ENCODE measurements around the gene TMCC1.

TMCC1 gene

DNA sequence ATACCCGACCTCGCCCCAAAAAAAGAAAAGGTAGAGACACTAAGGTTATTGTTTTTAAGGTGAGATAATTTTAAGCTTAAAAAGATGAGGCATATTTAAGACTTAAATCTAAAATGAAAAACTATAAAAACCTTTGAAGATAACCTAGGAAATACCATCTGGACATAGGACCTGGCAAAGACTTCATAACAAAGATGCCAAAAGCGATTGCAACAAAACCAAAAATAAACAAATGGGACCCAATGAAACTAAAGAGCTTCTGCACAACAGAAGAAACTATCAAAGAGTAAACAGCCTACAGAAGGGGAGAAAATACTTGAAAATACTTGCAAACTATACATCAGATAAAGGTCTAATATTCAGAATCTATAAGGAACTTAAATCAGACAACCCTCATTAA, 80.9 kb downstream of the TMCC1 start:
- H3K4me3 ChIP-seq (replicated peaks; ENCODE audit: insufficient read depth, low read length): no peak overlapping the region
- H3K27ac ChIP-seq (replicated peaks): no peak overlapping the region
- no peak for DNase-seq (ENCODE audit: low read depth in 1 of 2, low spot score in 1 of 2)
- TF ChIP-seq POLR2AphosphoS5 (IDR thresholded peaks at IDR 0.05; ENCODE audit: low read depth) (no peak), SPI1 (IDR thresholded peaks at IDR 0.05; ENCODE audit: borderline replicate concordance, low read depth) (no peak), GABPA (IDR thresholded peaks at IDR 0.05; ENCODE audit: low read depth) (no peak)
- TF ChIP-seq, protein P1, sequence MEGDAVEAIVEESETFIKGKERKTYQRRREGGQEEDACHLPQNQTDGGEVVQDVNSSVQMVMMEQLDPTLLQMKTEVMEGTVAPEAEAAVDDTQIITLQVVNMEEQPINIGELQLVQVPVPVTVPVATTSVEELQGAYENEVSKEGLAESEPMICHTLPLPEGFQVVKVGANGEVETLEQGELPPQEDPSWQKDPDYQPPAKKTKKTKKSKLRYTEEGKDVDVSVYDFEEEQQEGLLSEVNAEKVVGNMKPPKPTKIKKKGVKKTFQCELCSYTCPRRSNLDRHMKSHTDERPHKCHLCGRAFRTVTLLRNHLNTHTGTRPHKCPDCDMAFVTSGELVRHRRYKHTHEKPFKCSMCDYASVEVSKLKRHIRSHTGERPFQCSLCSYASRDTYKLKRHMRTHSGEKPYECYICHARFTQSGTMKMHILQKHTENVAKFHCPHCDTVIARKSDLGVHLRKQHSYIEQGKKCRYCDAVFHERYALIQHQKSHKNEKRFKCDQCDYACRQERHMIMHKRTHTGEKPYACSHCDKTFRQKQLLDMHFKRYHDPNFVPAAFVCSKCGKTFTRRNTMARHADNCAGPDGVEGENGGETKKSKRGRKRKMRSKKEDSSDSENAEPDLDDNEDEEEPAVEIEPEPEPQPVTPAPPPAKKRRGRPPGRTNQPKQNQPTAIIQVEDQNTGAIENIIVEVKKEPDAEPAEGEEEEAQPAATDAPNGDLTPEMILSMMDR (IDR thresholded peaks at IDR 0.05; ENCODE audit: insufficient read depth, low read length): no peak
- TF ChIP-seq, protein P2, sequence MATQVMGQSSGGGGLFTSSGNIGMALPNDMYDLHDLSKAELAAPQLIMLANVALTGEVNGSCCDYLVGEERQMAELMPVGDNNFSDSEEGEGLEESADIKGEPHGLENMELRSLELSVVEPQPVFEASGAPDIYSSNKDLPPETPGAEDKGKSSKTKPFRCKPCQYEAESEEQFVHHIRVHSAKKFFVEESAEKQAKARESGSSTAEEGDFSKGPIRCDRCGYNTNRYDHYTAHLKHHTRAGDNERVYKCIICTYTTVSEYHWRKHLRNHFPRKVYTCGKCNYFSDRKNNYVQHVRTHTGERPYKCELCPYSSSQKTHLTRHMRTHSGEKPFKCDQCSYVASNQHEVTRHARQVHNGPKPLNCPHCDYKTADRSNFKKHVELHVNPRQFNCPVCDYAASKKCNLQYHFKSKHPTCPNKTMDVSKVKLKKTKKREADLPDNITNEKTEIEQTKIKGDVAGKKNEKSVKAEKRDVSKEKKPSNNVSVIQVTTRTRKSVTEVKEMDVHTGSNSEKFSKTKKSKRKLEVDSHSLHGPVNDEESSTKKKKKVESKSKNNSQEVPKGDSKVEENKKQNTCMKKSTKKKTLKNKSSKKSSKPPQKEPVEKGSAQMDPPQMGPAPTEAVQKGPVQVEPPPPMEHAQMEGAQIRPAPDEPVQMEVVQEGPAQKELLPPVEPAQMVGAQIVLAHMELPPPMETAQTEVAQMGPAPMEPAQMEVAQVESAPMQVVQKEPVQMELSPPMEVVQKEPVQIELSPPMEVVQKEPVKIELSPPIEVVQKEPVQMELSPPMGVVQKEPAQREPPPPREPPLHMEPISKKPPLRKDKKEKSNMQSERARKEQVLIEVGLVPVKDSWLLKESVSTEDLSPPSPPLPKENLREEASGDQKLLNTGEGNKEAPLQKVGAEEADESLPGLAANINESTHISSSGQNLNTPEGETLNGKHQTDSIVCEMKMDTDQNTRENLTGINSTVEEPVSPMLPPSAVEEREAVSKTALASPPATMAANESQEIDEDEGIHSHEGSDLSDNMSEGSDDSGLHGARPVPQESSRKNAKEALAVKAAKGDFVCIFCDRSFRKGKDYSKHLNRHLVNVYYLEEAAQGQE (IDR thresholded peaks at IDR 0.05; ENCODE audit: insufficient replicate concordance, low read depth): no peak
- H3K27me3 ChIP-seq (ENCODE audit: insufficient read depth, poor library complexity, severe bottlenecking): no peaks in the 10 kb centered on the region

DNA sequence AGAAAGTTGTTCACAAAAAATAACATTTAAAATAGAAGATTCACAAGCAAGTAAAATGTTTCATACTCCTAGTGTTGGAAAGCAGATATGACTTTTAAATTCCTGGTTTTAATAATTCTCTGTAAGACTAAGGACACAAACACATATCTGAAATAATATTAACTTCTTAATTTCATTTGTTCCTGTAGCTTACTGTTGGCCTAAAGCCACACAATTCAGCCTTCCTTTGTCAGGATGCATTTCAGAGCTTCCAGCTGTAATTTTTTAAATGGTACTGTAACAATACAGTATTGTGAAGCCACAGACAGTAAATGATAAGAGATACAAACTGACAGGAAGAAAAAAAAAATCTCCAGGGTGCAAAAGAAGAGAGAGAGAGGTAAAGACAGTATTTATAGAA, 84.2 kb downstream of the TMCC1 start:
- no peak for TF ChIP-seq SPI1 (IDR thresholded peaks at IDR 0.05; ENCODE audit: borderline replicate concordance, low read depth)
- TF ChIP-seq, protein P2 (IDR thresholded peaks at IDR 0.05; ENCODE audit: insufficient replicate concordance, low read depth): no peak
- TF ChIP-seq POLR2AphosphoS5 (IDR thresholded peaks at IDR 0.05; ENCODE audit: low read depth): no peak
- no peak for TF ChIP-seq GABPA (IDR thresholded peaks at IDR 0.05; ENCODE audit: low read depth)
- TF ChIP-seq, protein P1 (IDR thresholded peaks at IDR 0.05; ENCODE audit: insufficient read depth, low read length): no peak
- Histone ChIP-seq H3K4me3 (replicated peaks; ENCODE audit: insufficient read depth, low read length) (no peak overlapping the region), H3K27ac (replicated peaks) (no peak overlapping the region), H3K27me3 (ENCODE audit: insufficient read depth, poor library complexity, severe bottlenecking) (no peaks in the 10 kb centered on the region)
- no peak for DNase-seq (ENCODE audit: low read depth in 1 of 2, low spot score in 1 of 2)

DNA sequence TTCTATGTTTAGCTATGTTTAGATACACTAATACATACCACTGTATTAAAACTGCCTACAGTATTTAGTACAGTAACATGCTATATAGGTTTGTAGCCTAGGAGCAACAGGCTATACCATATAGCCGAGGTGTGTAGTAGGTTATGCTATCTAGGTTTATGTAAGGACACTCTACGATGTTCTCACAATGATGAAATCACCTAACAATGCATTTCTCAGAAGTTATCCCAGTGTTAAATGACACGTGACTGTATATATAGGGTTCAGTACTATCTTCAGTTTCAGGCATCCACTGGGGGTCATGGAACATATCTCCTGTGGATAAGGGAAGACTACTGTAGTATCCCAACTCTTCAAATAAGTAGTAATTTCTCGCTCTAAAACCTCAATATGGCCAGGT, 97.4 kb downstream of the TMCC1 start:
- Histone ChIP-seq H3K27me3 (ENCODE audit: insufficient read depth, poor library complexity, severe bottlenecking) (no peaks in the 10 kb centered on the region), H3K4me3 (replicated peaks; ENCODE audit: insufficient read depth, low read length) (no peak overlapping the region), H3K27ac (replicated peaks) (no peak overlapping the region)
- DNase-seq (ENCODE audit: low read depth in 1 of 2, low spot score in 1 of 2): no peak
- TF ChIP-seq GABPA (IDR thresholded peaks at IDR 0.05; ENCODE audit: low read depth) (no peak), SPI1 (IDR thresholded peaks at IDR 0.05; ENCODE audit: borderline replicate concordance, low read depth) (no peak), POLR2AphosphoS5 (IDR thresholded peaks at IDR 0.05; ENCODE audit: low read depth) (no peak)
- TF ChIP-seq, protein P2 (IDR thresholded peaks at IDR 0.05; ENCODE audit: insufficient replicate concordance, low read depth): no peak
- TF ChIP-seq, protein P1 (IDR thresholded peaks at IDR 0.05; ENCODE audit: insufficient read depth, low read length): no peak
